MM.1S (cell line): Measurements from ENCODE around the gene ZNF710.

Experiments
- DNase-seq: peaks from one replicate; pipeline ENCODE4 v3.0.0-alpha.2; 2015
- H2AFZ ChIP-seq: fragments of 300-600 bp; sonication (generic); 2 replicates; pipeline ENCODE4 v1.6.0; 2016; ENCODE audit warnings: antibody characterized with exemption, low read length
- H3F3A ChIP-seq: fragments of 300-600 bp; sonication (generic); 2 replicates; pipeline ENCODE4 v1.6.1; 2016; ENCODE audit warnings: mild to moderate bottlenecking, antibody characterized with exemption, low read length, moderate library complexity, mixed read lengths; ENCODE audit not compliant: insufficient read depth
- H3K27ac ChIP-seq: fragments of 300-600 bp; sonication (generic); 2 replicates; pipeline ENCODE4 v1.5.1; 2016; ENCODE audit warnings: mild to moderate bottlenecking, low read length
- H3K27me3 ChIP-seq: fragments of 300-600 bp; sonication (generic); replicated peaks from 2 replicates; pipeline ENCODE4 v1.6.0; 2016; ENCODE audit warnings: low read length; ENCODE audit not compliant: insufficient read depth
- H3K36me3 ChIP-seq: fragments of 300-600 bp; sonication (generic); replicated peaks from 2 replicates; pipeline ENCODE4 v1.6.1; 2016; ENCODE audit warnings: mild to moderate bottlenecking, low read length, mixed read lengths; ENCODE audit not compliant: insufficient read depth
- H3K4me1 ChIP-seq: fragments of 300-600 bp; sonication (generic); 2 replicates; pipeline ENCODE4 v1.6.1; 2016; ENCODE audit warnings: low read length, mixed read lengths
- H3K4me2 ChIP-seq: fragments of 300-600 bp; sonication (generic); 2 replicates; pipeline ENCODE4 v1.6.0; 2016; ENCODE audit warnings: low read depth, low read length
- H3K4me3 ChIP-seq: fragments of 300-600 bp; sonication (generic); 2 replicates; pipeline ENCODE4 v1.5.1; 2016; ENCODE audit warnings: low read length, mixed read lengths
- H3K79me2 ChIP-seq: fragments of 300-600 bp; sonication (generic); 2 replicates; pipeline ENCODE4 v1.6.1; 2016; ENCODE audit warnings: mixed run types, low read length, mixed read lengths
- H3K9ac ChIP-seq: fragments of 300-600 bp; sonication (generic); 2 replicates; pipeline ENCODE4 v1.6.1; 2016; ENCODE audit warnings: low read length, mixed read lengths
- H3K9me2 ChIP-seq: fragments of 300-600 bp; sonication (generic); replicated peaks from 2 replicates; pipeline ENCODE4 v1.6.1; 2016; ENCODE audit warnings: mild to moderate bottlenecking, low read length, mixed read lengths; ENCODE audit not compliant: insufficient read depth
- H3K9me3 ChIP-seq: fragments of 300-600 bp; sonication (generic); replicated peaks from 2 replicates; pipeline ENCODE4 v1.6.1; 2016; ENCODE audit warnings: mild to moderate bottlenecking, low read length, mixed read lengths; ENCODE audit not compliant: insufficient read depth
- H4K20me1 ChIP-seq: fragments of 300-600 bp; sonication (generic); 2 replicates; pipeline ENCODE4 v1.6.1; 2016; ENCODE audit warnings: mild to moderate bottlenecking, low read length, moderate library complexity, mixed read lengths; ENCODE audit not compliant: insufficient read depth
- CTCF ChIP-seq: fragments of 300-600 bp; sonication (generic); IDR thresholded peaks from 2 replicates; pipeline ENCODE4 v1.5.1; 2016; ENCODE audit warnings: antibody characterized with exemption, low read length, mixed read lengths
- EZH2 ChIP-seq: fragments of 300-600 bp; sonication (generic); optimal IDR thresholded peaks from 2 replicates; pipeline ENCODE3; 2017; ENCODE audit warnings: low read depth, mild to moderate bottlenecking, antibody characterized with exemption, low read length, mixed read lengths
- EZH2phosphoT487 ChIP-seq: fragments of 300-600 bp; sonication (generic); IDR thresholded peaks from 2 replicates; pipeline ENCODE4 v1.6.1; 2018; ENCODE audit warnings: antibody characterized with exemption, low read length

Gene ZNF710

GRCh38 chr15:90003736-90004135 lies 2.6 kb downstream of the ZNF710 start:
- no peak overlapping the region for H3K9ac ChIP-seq
- H2AFZ ChIP-seq, result no peak overlapping the region
- no peaks in the 10 kb centered on the region for H4K20me1 ChIP-seq
- H3K79me2 ChIP-seq, result peaks cover 61% of the 10 kb centered on the region
- H3K9me2 ChIP-seq, result no peaks in the 10 kb centered on the region
- H3K36me3 ChIP-seq, result no peaks in the 10 kb centered on the region
- H3K4me2 ChIP-seq, result no peak overlapping the region
- TF ChIP-seq EZH2, result no peak
- TF ChIP-seq EZH2phosphoT487, result no peak
- TF ChIP-seq CTCF, result no peak
- no peak overlapping the region for H3K27ac ChIP-seq
- no peaks in the 10 kb centered on the region for H3K9me3 ChIP-seq
- H3K4me1 ChIP-seq, result peaks cover 21% of the 10 kb centered on the region
- H3F3A ChIP-seq, result peaks cover 13% of the 10 kb centered on the region; the same call in 1 of the 2 replicates
- no peak overlapping the region for H3K4me3 ChIP-seq
- H3K27me3 ChIP-seq, result no peaks in the 10 kb centered on the region
- no peak for DNase-seq

- Histone ChIP-seq H3K9me2 (no peaks in the 10 kb centered on the region), H3K36me3 (no peaks in the 10 kb centered on the region), H3K9ac (no peak overlapping the region), H3K27me3 (no peaks in the 10 kb centered on the region), H3K9me3 (no peaks in the 10 kb centered on the region), H3K27ac (no peak overlapping the region), H2AFZ (no peak overlapping the region), H3K79me2 (peaks cover 66% of the 10 kb centered on the region), H3K4me2 (no peak overlapping the region), H3F3A (peaks cover 13% of the 10 kb centered on the region; the same call in 1 of the 2 replicates), H4K20me1 (no peaks in the 10 kb centered on the region), H3K4me1 (peaks cover 21% of the 10 kb centered on the region), H3K4me3 (no peak overlapping the region)
- TF ChIP-seq EZH2phosphoT487 (no peak), CTCF (no peak), EZH2 (no peak)
- no peak for DNase-seq
Measured at GRCh38 chr15:90004252-90004651, 3.1 kb downstream of the ZNF710 start.

GRCh38 chr15:90004671-90005070 lies 3.5 kb downstream of the ZNF710 start:
- Histone ChIP-seq H3K9me3 (no peaks in the 10 kb centered on the region), H3K9ac (no peak overlapping the region), H2AFZ (no peak overlapping the region), H3K4me2 (no peak overlapping the region), H3K27me3 (no peaks in the 10 kb centered on the region), H3K4me3 (no peak overlapping the region), H3K27ac (no peak overlapping the region), H3K9me2 (no peaks in the 10 kb centered on the region), H3F3A (peaks cover 10% of the 10 kb centered on the region; the same call in 1 of the 2 replicates), H3K79me2 (peaks cover 71% of the 10 kb centered on the region), H3K36me3 (no peaks in the 10 kb centered on the region), H4K20me1 (no peaks in the 10 kb centered on the region), H3K4me1 (peaks cover 21% of the 10 kb centered on the region)
- TF ChIP-seq EZH2, result no peak
- no peak for TF ChIP-seq CTCF
- no peak for TF ChIP-seq EZH2phosphoT487
- DNase-seq, result no peak
